Activated CD8-positive, alpha-beta memory T cell treated with anti-CD3 and anti-CD28 coated beads for 48 hours (primary cell): ENCODE measurements around the gene PEX10.
"Not testable (repeated sequence)": the region's sequence is repeated elsewhere in the genome, so short reads cannot be mapped to it uniquely, and the experiment has no call there.

Source experiments
- DNase-seq, 3 experiments: peaks; one replicate each; pipeline ENCODE4 v3.0.0-alpha.2; 2020; ENCODE audit warnings: low read depth in 2 of 3, low spot score in 2 of 3

The PEX10 gene

DNA sequence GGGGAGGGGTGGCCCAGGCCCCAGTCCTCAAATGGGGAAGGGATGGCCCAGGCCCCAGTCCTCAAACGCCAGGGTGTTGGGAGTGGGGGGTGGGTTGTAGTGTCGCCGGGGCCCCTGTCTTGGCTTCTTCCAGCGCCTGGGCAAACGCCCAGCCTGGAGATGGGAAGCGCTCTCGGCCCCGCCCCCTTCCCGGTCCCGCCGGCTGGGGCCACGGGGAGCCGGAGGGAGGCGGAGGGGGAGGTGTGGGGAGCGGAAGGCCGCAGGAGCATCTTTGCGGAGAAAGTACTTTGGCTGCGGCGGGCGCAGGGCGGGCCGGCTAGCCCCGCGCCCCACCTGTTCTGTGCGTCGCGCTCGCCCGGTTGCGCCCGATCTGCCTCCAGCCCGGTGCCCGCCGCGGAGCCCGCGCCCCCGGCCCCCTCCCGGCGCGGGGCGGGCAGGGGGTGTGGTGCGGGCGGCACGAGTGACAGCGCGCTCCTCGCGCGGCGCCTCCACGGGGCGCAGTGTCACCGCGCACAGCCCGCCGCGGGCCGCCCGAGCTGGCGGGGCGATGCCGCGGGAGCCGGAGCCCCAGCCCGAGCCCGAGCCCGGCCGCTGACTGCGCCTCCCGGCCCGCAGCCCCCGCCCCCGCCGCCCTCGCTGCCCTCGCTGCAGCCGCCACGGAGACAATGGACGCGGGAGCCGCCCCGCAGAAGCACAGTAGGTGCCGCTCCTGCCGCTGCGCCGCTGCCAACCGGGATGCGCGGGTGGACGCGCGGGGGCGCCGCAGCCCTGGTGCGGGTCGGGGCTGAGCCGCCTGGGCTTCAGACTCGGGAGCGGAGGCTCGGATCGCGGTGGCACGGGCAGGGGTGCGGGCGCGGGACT lies 31.1 kb upstream of the PEX10 start:
- no peak for DNase-seq

DNA sequence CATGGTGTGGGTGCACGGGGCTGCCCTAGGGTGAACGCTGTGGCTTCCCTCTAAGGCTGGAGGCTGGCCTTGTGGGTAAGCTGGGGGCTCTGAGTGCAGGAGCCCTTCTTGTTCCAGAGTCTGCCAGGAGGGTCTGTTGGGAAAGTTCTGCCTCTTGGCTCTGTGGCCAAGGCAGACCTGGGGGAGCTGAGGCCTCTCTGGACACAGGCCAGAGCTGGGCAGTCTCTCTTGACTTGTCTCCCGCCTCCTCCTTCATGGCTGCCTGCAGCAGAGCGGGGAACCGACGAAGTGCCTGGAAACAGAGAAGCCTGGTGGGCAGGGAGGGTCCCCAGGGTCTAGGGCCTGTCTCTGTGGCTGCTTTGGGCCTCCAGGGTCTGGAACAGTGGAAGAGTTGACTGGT lies 30.3 kb upstream of the PEX10 start:
- no peak for DNase-seq

DNA sequence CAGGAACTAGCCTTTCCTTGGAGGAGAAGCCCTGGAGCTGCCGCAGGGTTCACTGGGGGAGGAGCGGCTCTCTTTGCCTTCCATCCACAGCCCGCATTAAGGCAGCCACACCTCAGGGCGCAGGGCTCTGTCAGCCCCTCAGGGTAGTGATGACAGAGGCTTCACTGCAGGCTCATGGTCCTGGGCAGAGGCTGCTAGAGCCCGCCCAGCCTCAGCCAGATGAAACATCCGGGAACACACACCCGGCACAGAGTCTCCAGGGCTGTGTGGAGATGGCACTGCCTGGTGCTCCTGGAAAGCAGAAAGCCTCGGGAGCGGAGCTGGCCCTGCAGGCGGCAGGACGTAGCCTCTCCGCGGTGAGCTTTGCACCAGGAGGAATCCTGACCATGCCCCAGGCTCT lies 29.4 kb upstream of the PEX10 start:
- no peak for DNase-seq

GRCh38 chr1:2440346-2440745 lies 28.0 kb upstream of the PEX10 start:
- not testable (repeated sequence) for DNase-seq

DNA sequence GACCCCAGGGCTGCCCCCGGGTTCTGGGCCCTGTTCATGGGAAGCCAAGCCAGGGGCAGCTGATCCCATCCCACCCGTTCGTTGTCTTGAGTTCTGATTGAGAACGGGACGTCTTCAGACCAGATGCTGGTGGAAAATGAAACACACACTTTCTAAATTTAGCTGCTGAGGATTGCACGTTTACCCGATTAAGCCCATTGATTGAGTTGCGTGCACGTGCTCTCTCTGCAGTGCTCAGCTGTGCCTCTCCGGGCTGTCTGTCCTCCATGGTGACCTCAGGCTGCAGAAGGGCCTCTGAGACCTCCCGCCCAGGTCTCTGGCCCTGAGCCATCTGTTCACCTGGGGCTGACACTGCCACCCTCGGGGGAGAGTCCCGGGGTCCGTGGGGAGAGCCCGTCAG lies 27.0 kb upstream of the PEX10 start:
- no peak for DNase-seq

GRCh38 chr1:2438641-2439040 lies 26.3 kb upstream of the PEX10 start:
- no peak for DNase-seq

DNA sequence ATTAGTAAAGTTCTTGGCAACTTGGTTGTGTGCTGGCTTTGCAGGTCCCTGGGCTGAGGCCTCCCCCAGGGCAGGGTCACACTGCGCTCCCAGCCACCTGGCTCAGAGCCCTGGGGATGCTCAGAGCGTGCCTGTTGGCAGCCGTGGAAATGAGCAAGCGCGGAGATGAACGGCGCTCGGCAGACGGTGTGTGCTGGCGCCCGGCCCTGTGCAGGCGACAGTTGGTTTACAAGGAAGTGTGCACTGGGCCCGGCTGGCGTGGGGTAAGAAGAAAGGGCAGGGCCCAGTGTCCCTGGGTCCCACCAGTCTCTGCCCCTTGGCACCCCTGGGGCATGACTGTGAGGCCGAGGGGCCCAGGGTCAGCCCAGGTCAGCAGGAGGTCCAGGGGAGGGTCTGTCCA lies 25.7 kb upstream of the PEX10 start:
- no peak for DNase-seq

- DNase-seq, result no peak
These were observed 25.3 kb upstream of the PEX10 start for GRCh38 chr1:2437617-2438016.

- no peak for DNase-seq
These were observed 24.5 kb upstream of the PEX10 start for GRCh38 chr1:2436876-2437275.

DNA sequence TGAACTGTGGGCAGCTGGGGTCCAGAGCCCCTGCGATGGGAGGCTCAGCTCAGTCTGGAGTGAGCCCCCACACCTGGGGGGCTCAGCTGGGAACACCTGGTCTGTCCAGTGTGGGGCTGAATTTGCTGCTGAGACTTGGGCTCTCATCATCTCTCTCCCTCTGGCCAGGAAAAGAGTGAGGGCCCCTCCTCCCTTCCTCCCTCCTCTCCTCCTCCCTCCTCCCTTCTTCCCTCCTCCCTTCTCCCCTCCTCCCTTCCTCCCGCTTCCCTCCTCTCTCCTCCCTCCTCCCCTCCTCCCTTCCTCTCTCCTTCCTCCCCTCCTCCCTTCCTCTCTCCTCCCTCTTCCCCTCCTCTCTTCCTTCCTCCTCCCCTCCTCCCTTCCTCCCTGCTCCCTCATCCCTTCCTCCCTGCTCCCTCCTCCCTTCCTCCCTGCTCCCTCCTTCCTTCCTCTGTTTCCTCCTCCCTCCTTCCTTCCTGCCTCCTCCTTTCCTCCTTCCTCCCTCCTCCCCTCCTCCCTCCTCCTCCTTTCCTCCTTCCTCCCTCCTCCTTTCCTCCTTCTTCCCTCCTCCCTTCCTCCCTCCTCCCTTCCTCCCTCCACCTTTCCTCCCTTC lies 23.5 kb upstream of the PEX10 start:
- no peak for DNase-seq

- no peak for DNase-seq
These were observed 22.7 kb upstream of the PEX10 start for GRCh38 chr1:2435091-2435490.

DNA sequence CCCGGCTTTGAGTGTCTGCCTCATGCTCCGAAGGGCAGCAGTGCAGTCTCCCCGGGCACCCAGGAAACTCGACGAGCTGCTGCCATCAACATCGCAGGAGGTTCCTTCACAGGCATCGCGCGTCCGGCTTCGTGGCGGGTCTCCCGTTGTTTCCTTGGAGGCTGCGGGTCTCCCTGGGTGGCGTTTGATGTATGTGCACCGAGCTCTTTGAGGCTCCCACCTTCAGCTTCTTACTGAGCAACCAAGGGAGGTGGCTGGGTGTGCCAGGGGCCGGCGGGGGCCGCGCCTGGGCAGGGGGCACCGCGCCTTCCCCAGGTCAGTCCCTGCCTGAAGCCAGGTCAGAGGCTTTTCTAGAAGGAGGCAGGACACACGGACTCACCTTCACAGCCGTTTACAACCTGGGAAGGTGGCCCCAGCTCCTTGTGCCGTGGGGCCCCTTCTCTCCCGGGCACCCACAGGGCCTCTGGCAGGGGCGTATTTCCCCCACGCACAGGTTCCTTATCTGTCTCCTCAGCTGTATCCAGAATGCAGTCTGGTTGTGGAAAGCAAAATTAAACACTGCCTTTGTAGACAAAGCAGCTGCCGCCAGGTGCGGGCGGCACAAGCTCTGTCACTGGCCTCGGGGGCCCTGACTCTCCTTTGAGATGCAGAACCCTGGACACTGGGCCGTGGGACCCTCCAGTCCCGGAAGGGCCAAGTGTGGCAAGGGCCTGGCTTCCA lies 21.7 kb upstream of the PEX10 start:
- DNase-seq, result no peak

DNA sequence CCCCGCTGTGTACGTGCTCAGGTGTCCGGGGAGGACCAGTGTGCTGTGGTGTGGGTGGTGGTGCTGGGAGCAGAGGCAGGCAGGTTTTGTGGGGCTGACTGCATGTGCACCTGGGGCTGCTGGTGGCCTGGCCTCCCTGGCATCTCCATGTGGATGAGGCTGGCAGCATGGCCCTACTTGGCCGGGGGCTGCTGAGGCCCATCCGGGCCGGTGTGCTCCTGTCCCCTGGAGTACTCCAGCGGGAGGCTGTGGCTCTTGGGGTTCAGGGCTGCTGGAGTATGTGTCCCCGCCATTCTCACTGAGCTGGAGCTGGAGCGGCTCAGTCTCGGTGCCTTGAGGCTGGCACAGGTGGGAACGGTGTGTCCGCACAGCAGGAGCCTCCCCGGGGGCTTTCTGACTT lies 20.8 kb upstream of the PEX10 start:
- no peak for DNase-seq

- no peak for DNase-seq
These were observed 20.1 kb upstream of the PEX10 start for GRCh38 chr1:2432441-2432844.

DNA sequence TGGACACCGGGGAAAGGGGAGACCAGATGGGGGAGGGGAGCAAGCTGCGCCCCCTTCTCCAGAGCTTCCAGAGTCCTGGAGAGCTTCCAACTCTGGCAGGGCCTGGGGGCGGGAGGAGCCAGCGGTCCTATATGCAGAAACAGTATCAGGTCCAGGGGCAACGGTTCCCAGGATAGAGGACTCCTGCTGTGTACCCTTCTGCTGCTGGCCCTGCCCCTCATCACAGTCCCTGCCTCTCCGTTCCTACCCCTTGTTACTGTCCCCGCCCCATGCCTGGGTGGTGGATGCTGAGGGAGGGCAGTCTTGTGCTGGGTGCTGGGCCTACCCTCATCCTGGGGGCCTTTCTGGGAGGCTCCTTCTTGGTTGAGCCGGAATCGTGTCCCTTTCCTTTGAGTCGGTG lies 19.2 kb upstream of the PEX10 start:
- no peak for DNase-seq

- no peak for DNase-seq
These were observed 18.7 kb upstream of the PEX10 start for GRCh38 chr1:2431103-2431502.

DNA sequence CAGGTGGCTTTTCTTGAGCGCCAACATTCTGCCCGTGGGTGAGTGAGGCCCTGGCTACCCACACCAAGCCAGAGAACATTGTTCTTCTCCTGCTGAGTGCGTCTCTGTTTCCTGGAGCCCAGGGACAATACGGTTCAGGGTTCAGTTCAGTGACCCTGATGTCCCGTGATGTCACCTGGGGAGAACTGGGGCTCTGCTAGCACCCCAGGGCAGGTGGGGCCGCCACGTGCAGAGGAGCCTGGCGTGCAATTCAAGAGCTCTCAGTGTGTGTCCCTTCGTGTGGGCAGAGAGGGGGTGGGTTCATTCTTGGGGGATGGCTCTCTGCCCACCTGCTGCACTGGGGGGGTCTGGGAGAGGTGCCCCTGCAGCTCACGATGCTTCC lies 18.2 kb upstream of the PEX10 start:
- no peak for DNase-seq

- DNase-seq, result no peak
These were observed 17.6 kb upstream of the PEX10 start for GRCh38 chr1:2429780-2430591.

DNA sequence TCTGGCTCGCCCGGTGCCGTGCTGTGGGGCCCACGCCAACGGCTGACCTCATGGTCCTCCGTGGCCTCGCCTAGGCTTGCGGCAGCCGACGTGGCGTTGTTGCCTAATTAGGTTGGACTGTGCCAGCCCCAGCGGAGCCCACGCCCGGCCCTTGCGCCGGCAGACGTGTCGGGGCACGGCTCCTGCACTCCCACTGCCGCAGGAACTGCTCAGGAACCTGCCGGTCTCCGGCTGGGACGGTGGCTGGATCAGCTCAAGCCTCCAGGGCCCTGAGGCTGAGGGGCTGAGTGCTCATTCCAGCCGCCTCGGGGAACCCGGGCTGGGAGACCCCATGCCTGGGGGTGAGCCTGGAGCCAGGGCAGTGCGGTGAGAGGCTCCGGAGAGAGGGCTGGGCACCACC lies 16.1 kb upstream of the PEX10 start:
- no peak for DNase-seq

GRCh38 chr1:2427976-2428375 lies 15.6 kb upstream of the PEX10 start:
- no peak for DNase-seq

GRCh38 chr1:2427051-2427450 lies 14.7 kb upstream of the PEX10 start:
- no peak for DNase-seq
